T-cell (primary cell): ENCODE measurements around the gene GPHN. TPM values are rescaled to one million over a fixed set of nuclear protein-coding genes. Genes with fewer than 3 reads are reported as not detected.
"Not testable (repeated sequence)": the region's sequence is repeated elsewhere in the genome, so short reads cannot be mapped to it uniquely, and the experiment has no call there.

ENCODE experiments used
- ATAC-seq, 4 experiments: fragments of 200-7000 bp in 3 of 4; fragments of 150-1000 bp in 1 of 4; cut with Tn5 transposase; replicated peaks in 1 of 4; 1 replicate in 3 of 4; 2 replicates in 1 of 4; pipeline ENCODE4 v1.10.0; 2021; ENCODE audit warnings: moderate library complexity in 3 of 4, mild to moderate bottlenecking in 2 of 4, moderate number of reproducible peaks in 1 of 4
- CTCF ChIA-PET, 2 donors: fragments of 300-600 bp; sonication (Branson Sonifier 250); formaldehyde crosslinking; loops; one replicate each; lab custom pipeline; 2022; ENCODE audit warnings: antibody characterized with exemption in 2 of 2; lab: Charles Lee
- POLR2A ChIA-PET, 2 donors: fragments of 300-600 bp; sonication (Branson Sonifier 250); formaldehyde crosslinking; loops; one replicate each; lab custom pipeline; 2022; ENCODE audit warnings: antibody characterized with exemption in 2 of 2; lab: Charles Lee
- DNase-seq, 35 experiments: peaks; one replicate each; pipeline versions ENCODE4 v3.0.0 to v3.0.0-alpha.2; 2013 to 2023
- H3K27ac ChIP-seq: one replicate; pipeline ENCODE4 v1.5.1; 2013; ENCODE audit warnings: low read length
- H3K27me3 ChIP-seq, 2 experiments: replicated peaks in 1 of 2; 1 replicate in 1 of 2; 2 replicates in 1 of 2; pipeline versions ENCODE4 v1.6.1 to v1.7.0; 2013; ENCODE audit warnings: low read length in 1 of 2, mixed read lengths in 1 of 2; ENCODE audit not compliant: control insufficient read depth in 2 of 2, insufficient read depth in 2 of 2; ENCODE audit errors: extremely low read depth in 1 of 2
- H3K36me3 ChIP-seq, 2 donors: 1 replicate in 1 of 2; 2 replicates in 1 of 2; pipeline versions ENCODE4 v1.6.1 to v1.7.0; 2013; ENCODE audit warnings: low read length in 1 of 2; ENCODE audit not compliant: control insufficient read depth in 2 of 2, insufficient read depth in 1 of 2; ENCODE audit errors: extremely low read depth in 1 of 2
- H3K4me1 ChIP-seq, 2 experiments: 1 replicate in 1 of 2; 2 replicates in 1 of 2; pipeline versions ENCODE4 v1.6.1 to v1.7.0; 2013; ENCODE audit warnings: low read length in 2 of 2, mixed read lengths in 1 of 2; ENCODE audit not compliant: insufficient read depth in 2 of 2, control insufficient read depth in 1 of 2; ENCODE audit errors: extremely low read depth in 1 of 2
- H3K4me3 ChIP-seq, 2 donors: 1 replicate in 1 of 2; 2 replicates in 1 of 2; pipeline versions ENCODE4 v1.5.1 to v1.7.0; 2013; ENCODE audit warnings: mild to moderate bottlenecking in 2 of 2, low read length in 1 of 2, moderate library complexity in 1 of 2; ENCODE audit not compliant: control insufficient read depth in 1 of 2; ENCODE audit errors: extremely low read depth in 1 of 2
- H3K9me3 ChIP-seq: 2 replicates; pipeline ENCODE4 v1.7.0; 2013
- H3K27ac Mint-ChIP-seq, 2 donors: one replicate each; pipeline ENCODE4 v1.8.0; 2020 to 2021; ENCODE audit warnings: mild to moderate bottlenecking in 2 of 2, mixed read lengths in 2 of 2
- H3K27me3 Mint-ChIP-seq, 2 donors: one replicate each; pipeline ENCODE4 v1.8.0; 2021 to 2022; ENCODE audit warnings: mixed read lengths in 2 of 2
- H3K36me3 Mint-ChIP-seq: one replicate; pipeline ENCODE4 v1.8.0; 2021; ENCODE audit warnings: mixed read lengths
- H3K4me1 Mint-ChIP-seq, 3 donors: one replicate each; pipeline ENCODE4 v1.8.0; 2020 to 2022; ENCODE audit warnings: mixed read lengths in 3 of 3, mild to moderate bottlenecking in 1 of 3
- H3K4me3 Mint-ChIP-seq, 3 donors: one replicate each; pipeline ENCODE4 v1.8.0; 2020 to 2022; ENCODE audit warnings: mild to moderate bottlenecking in 3 of 3, mixed read lengths in 3 of 3, moderate library complexity in 3 of 3
- H3K9me3 Mint-ChIP-seq, 3 donors: one replicate each; pipeline ENCODE4 v1.8.0; 2020 to 2022; ENCODE audit warnings: mixed read lengths in 3 of 3
- WGBS: methylation state at CpG from one replicate; pipeline ENCODE4 v1.1.5; 2013; ENCODE audit warnings: missing lambda C conversion rate; ENCODE audit not compliant: insufficient coverage; 5-methylcytosine and 5-hydroxymethylcytosine counted together
- total RNA-seq, 35 experiments: library from RNA in 6 of 35; stranded (reverse) in 6 of 35; fragments of 120-200 nt in 1 of 35; gene quantifications; one replicate each; pipeline versions ENCODE4 v1.2.1 to v1.2.4 and lab custom pipeline; 2013 to 2026

The GPHN gene
- total RNA-seq, 5 donors from 2014 or later (not counting 1 experiment from before 2014, with no cell fraction given): 13.9 to 21.1 (median 14.4) TPM

DNA sequence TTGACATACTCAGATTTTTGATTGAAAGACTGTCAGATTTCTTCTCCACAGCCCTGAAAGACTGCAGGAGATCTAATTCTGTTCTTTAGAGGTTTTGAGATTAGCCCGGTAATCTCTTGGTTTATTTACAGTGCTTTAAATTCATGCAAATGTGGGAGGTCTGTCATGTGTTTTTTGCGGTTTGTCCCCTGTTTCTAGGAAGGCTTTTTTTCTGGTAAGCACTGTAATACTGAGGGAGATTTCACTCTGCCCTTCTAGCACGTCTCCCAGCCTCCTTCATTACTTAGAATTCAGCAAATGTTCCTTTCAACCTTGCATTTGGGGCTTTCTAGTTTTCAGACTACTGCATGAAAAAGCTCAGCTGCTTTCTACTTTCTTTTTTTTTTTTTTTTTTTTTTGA, 31.1 kb downstream of the GPHN start:
- ChIA-PET POLR2A (no interaction called here), CTCF (no interaction called here)
- no peak overlapping the region for H3K4me3 Mint-ChIP-seq
- H3K9me3 Mint-ChIP-seq: no peaks in the 10 kb centered on the region
- Histone ChIP-seq H3K4me3 (no peak overlapping the region), H3K4me1 (no peaks in the 10 kb centered on the region), H3K27me3 (no peaks in the 10 kb centered on the region), H3K9me3 (no peaks in the 10 kb centered on the region), H3K36me3 (no peaks in the 10 kb centered on the region), H3K27ac (no peak overlapping the region)
- H3K27me3 Mint-ChIP-seq: no peaks in the 10 kb centered on the region
- DNase-seq (peak in 1 of 35 experiments; percentile 1), ATAC-seq (peak in 1 of 4 experiments; percentile 33)
- peaks cover 25 to 27% (median 26%) of the 10 kb centered on the region in 3 donors for H3K4me1 Mint-ChIP-seq
- H3K27ac Mint-ChIP-seq: peak overlapping the region in 1 of 2 donors; percentile 9
- WGBS: no CpG with 5 or more reads among the region's 3 CpGs
- H3K36me3 Mint-ChIP-seq: no peaks in the 10 kb centered on the region

GRCh38 chr14:66540038-66540437, 32.1 kb downstream of the GPHN start:
- no peak overlapping the region for H3K27ac Mint-ChIP-seq
- WGBS: no CpG with 5 or more reads among the region's 1 CpG
- Histone ChIP-seq H3K27ac (no peak overlapping the region), H3K4me1 (no peaks in the 10 kb centered on the region), H3K4me3 (no peak overlapping the region), H3K9me3 (no peaks in the 10 kb centered on the region), H3K36me3 (no peaks in the 10 kb centered on the region), H3K27me3 (no peaks in the 10 kb centered on the region)
- H3K4me3 Mint-ChIP-seq: no peak overlapping the region
- ChIA-PET POLR2A (no interaction called here), CTCF (no interaction called here)
- H3K9me3 Mint-ChIP-seq: no peaks in the 10 kb centered on the region
- peaks cover 25 to 27% (median 26%) of the 10 kb centered on the region in 3 donors for H3K4me1 Mint-ChIP-seq
- DNase-seq (no peak), ATAC-seq (no peak)
- no peaks in the 10 kb centered on the region for H3K36me3 Mint-ChIP-seq
- no peaks in the 10 kb centered on the region for H3K27me3 Mint-ChIP-seq

- Histone ChIP-seq H3K9me3 (no peaks in the 10 kb centered on the region), H3K27ac (no peak overlapping the region), H3K4me1 (no peaks in the 10 kb centered on the region), H3K4me3 (no peak overlapping the region), H3K27me3 (no peaks in the 10 kb centered on the region), H3K36me3 (no peaks in the 10 kb centered on the region)
- H3K4me1 Mint-ChIP-seq: peaks cover 19 to 24% (median 24%) of the 10 kb centered on the region in 3 donors
- no peak overlapping the region for H3K27ac Mint-ChIP-seq
- CTCF ChIA-PET: no interaction called here
- no peak overlapping the region for H3K4me3 Mint-ChIP-seq
- H3K36me3 Mint-ChIP-seq: no peaks in the 10 kb centered on the region
- no peaks in the 10 kb centered on the region for H3K27me3 Mint-ChIP-seq
- ATAC-seq: no peak
- H3K9me3 Mint-ChIP-seq: no peaks in the 10 kb centered on the region
- no peak for DNase-seq
- 95% methylated on average over 2 of the region's 3 CpGs for WGBS
- POLR2A ChIA-PET: no interaction called here
Measured at GRCh38 chr14:66541627-66542026, 33.7 kb downstream of the GPHN start.

- no CpG with 5 or more reads among the region's 2 CpGs for WGBS
- Mint-ChIP-seq H3K4me3 (no peak overlapping the region), H3K4me1 (peaks cover 7 to 10% (median 9%) of the 10 kb centered on the region in 3 donors), H3K27me3 (no peaks in the 10 kb centered on the region), H3K36me3 (no peaks in the 10 kb centered on the region), H3K9me3 (no peaks in the 10 kb centered on the region), H3K27ac (no peak overlapping the region)
- no peaks in the 10 kb centered on the region for H3K36me3 ChIP-seq
- DNase-seq: no peak
- ChIA-PET CTCF (no interaction called here), POLR2A (no interaction called here)
- H3K4me1 ChIP-seq: no peaks in the 10 kb centered on the region
- H3K27ac ChIP-seq: no peak overlapping the region
- H3K9me3 ChIP-seq: no peaks in the 10 kb centered on the region
- no peak overlapping the region for H3K4me3 ChIP-seq
- no peaks in the 10 kb centered on the region for H3K27me3 ChIP-seq
- ATAC-seq: no peak
Measured at GRCh38 chr14:66543996-66544395, 36.0 kb downstream of the GPHN start.

DNA sequence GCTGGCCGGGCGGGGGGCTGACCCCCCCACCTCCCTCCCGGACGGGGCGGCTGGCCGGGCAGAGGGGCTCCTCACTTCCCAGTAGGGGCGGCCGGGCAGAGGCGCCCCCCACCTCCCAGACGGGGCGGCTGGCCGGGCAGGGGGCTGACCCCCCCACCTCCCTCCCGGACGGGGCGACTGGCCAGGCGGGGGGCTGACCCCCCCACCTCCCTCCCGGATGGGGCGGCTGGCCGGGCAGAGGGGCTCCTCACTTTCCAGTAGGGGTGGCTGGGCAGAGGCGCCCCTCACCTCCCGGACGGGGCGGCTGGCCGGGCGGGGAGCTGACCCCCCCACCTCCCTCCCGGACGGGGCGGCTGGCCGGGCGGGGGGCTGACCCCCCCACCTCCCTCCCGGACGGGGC, 37.2 kb downstream of the GPHN start:
- H3K9me3 ChIP-seq, H3K36me3 ChIP-seq, H3K4me3 Mint-ChIP-seq, CTCF ChIA-PET, H3K27ac Mint-ChIP-seq, H3K9me3 Mint-ChIP-seq, H3K27me3 Mint-ChIP-seq, ATAC-seq, H3K4me1 ChIP-seq, DNase-seq, POLR2A ChIA-PET, H3K36me3 Mint-ChIP-seq, H3K4me1 Mint-ChIP-seq, H3K4me3 ChIP-seq, H3K27ac ChIP-seq, H3K27me3 ChIP-seq: not testable (repeated sequence)
- no CpG with 5 or more reads among the region's 32 CpGs for WGBS

DNA sequence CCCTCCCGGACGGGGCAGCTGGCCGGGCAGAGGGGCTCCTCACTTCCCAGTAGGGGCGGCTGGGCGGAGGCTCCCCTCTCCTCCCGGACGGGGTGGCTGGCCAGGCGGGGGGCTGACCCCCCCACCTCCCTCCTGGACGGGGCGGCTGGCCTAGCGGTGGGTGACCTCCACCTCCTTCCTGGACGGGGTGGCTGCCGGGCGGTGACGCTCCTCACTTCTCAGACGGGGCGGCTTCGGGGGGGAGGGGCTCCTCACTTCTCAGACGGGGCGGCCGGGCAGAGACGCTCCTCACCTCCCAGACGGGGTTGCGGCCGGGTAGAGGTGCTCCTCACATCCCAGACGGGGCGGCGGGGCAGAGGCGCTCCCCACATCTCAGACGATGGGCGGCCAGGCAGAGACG, 37.8 kb downstream of the GPHN start:
- H3K36me3 ChIP-seq, H3K4me1 ChIP-seq, H3K27me3 Mint-ChIP-seq, H3K4me1 Mint-ChIP-seq, H3K9me3 ChIP-seq, H3K4me3 Mint-ChIP-seq, H3K4me3 ChIP-seq, H3K36me3 Mint-ChIP-seq, DNase-seq, ATAC-seq, H3K9me3 Mint-ChIP-seq, H3K27ac ChIP-seq, CTCF ChIA-PET, POLR2A ChIA-PET, H3K27ac Mint-ChIP-seq, H3K27me3 ChIP-seq: not testable (repeated sequence)
- WGBS: 100% methylated on average over 2 of the region's 32 CpGs

- POLR2A ChIA-PET: interaction anchor here in 1 of 2 donors (0.8 kb wide), 1 partner anchor 31 kb away, joined by 3 read pairs; no protein-coding TSS in a partner anchor
- Mint-ChIP-seq H3K9me3 (no peaks in the 10 kb centered on the region), H3K4me1 (peaks cover 9 to 16% (median 16%) of the 10 kb centered on the region in 3 donors), H3K27ac (no peak overlapping the region), H3K36me3 (no peaks in the 10 kb centered on the region), H3K27me3 (no peaks in the 10 kb centered on the region), H3K4me3 (no peak overlapping the region)
- WGBS: no CpG with 5 or more reads among the region's 2 CpGs
- Histone ChIP-seq H3K27me3 (no peaks in the 10 kb centered on the region), H3K4me3 (no peak overlapping the region), H3K9me3 (no peaks in the 10 kb centered on the region), H3K4me1 (no peaks in the 10 kb centered on the region), H3K27ac (no peak overlapping the region), H3K36me3 (no peaks in the 10 kb centered on the region)
- ATAC-seq: no peak
- DNase-seq: no peak
- CTCF ChIA-PET: no interaction called here
Measured at GRCh38 chr14:66563731-66564130, 55.8 kb downstream of the GPHN start.
